GM12873 (cell line): ENCODE results near the gene TSR1.

Experiments used
- CTCF ChIP-seq: IDR thresholded peaks from 2 replicates; pipeline ENCODE4 v1.5.1; 2012; ENCODE audit warnings: low read depth, mild to moderate bottlenecking, moderate library complexity, low read length, control low read depth; ENCODE audit not compliant: insufficient read depth; ENCODE audit errors: missing control alignments

The TSR1 gene

GRCh38 chr17:2336215-2336851 is at the start of gene TSR1:
TSR1 (minus strand) TSS chr17:2336457; CDS start chr17:2336427, 30 bp downstream.
- peak; percentile 29 for TF ChIP-seq CTCF

- no peak for TF ChIP-seq CTCF
Measured at GRCh38 chr17:2385240-2386210, 49.3 kb upstream of the TSR1 start.

- no peak for TF ChIP-seq CTCF
Measured at GRCh38 chr17:2384439-2385127, 48.3 kb upstream of the TSR1 start.

GRCh38 chr17:2383628-2384167 is 47.4 kb upstream of the TSR1 start:
- TF ChIP-seq CTCF, result no peak

- no peak for TF ChIP-seq CTCF
Measured at GRCh38 chr17:2380950-2381649, 44.8 kb upstream of the TSR1 start.

- TF ChIP-seq CTCF, result no peak
Measured at GRCh38 chr17:2380226-2380922, 44.1 kb upstream of the TSR1 start.
